ENCODE measurements around the gene CCDC57.
"Not testable (repeated sequence)": the region's sequence is repeated elsewhere in the genome, so short reads cannot be mapped to it uniquely, and the experiment has no call there.

Gene CCDC57, protein sequence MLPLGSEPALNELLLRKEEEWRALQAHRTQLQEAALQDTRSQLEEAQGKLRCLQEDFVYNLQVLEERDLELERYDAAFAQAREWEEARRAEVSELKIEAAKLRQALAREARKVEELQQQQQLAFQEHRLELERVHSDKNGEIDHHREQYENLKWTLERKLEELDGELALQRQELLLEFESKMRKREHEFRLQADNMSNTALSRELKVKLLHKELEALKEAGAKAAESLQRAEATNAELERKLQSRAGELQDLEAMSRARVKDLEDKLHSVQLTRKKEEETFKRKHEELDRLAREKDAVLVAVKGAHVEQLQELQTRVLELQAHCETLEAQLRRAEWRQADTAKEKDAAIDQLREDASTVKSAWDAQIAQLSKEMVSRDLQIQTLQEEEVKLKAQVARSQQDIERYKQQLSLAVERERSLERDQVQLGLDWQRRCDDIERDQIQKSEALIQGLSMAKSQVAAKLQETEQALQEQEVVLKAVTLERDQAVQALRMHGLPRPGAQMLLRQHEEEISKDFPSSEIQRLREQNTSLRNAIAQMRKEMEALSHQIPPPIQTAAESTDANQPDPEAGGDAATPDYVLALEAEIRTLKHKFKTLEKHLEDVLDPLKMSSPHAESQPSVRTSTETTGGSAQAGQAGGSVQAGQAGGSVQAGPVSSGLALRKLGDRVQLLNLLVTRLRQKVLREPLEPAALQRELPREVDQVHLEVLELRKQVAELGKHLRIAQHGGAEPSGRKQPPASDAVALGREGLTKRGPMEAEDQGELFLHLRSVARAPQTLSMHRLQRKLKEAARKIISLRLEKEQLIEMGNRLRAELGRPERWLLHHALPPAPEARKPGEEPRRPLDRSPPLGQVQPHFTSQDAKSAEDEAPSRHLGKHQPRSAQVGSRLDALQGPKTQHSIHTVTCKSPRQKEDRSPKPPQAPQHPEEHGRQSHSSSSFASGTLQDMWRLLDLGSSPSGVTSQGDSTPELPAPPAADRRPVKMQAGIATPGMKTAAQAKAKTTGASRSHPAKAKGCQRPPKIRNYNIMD

GRCh38 chr17:82212331-82213250, at the start of gene CCDC57:
Gene CCDC57, minus strand, starts transcription at chr17:82212842. Its CDS starts 10,898 bp downstream, at chr17:82201944.
- DNase-seq, result peak; percentile 79

DNA sequence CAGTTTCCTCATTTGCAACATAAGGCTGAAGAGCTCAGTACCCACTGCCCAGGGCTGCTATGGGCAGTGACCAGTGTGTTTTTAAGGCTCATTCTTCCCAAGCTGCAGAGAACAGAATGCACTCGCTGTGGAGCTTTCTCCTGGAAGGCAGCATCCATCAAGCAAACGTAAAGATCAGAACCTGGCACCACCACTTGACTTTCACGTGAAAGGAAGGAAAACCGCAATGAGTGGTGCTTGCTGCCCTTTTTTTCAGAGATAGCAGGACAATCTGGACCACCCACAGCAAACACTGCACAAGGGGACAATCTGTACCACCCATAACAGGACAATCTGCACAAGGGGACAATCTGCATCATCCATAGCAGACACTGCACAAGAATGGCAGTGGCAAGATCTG, 49.7 kb upstream of the CCDC57 start:
- DNase-seq, result no peak

DNA sequence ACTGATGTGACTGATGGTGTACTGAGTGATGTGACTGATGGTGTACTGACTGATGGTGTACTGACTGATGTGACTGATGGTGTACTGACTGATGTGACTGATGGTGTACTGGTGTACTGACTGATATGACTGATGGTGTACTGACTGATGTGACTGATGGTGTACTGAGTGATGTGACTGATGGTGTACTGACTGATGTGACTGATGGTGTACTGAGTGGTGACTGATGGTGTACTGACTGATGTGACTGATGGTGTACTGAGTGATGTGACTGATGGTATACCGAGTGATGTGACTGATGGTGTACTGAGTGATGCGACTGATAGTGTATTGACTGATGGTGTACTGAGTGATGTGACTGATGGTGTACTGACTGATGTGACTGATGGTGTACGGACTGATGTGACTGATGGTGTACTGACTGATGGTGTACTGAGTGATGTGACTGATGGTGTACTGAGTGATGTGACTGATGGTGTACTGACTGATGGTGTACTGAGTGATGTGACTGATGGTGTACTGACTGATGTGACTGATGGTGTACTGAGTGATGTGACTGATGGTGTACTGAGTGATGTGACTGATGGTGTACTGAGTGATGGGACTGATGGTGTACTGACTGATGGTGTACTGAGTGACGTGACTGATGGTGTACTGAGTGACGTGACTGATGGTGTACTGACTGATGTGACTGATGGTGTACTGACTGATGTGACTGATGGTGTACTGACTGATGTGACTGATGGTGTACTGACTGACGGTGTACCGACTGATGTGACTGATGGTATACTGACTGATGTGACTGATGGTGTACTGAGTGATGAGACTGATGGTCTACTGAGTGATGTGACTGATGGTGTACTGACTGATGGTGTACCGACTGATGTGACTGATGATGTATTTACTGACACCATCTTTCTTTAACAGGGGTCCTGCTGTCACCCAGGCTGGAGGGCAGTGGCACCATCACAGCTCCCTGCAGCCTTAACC, 47.6 kb upstream of the CCDC57 start:
- not testable (repeated sequence) for DNase-seq

GRCh38 chr17:82258555-82258954, 45.9 kb upstream of the CCDC57 start:
- DNase-seq, result no peak

DNA sequence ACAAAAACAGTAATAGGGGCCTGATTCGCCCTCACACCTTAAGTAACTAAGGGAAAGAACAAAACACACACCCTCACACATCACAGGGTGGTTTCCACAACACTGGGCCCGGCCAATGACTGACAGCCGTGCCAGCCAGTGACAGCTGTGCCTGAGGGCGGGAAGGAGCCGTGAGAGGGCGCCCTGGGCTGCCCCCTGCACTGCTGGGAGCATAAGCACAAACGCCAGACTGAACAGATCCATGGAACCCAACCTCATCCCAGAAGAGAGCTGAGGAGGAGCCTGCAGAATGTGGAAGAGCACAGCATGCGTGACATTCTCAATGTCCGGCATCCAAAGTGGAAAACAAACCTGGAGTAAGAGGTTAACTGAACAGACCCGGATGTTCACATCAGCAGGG, 44.8 kb upstream of the CCDC57 start:
- DNase-seq, result no peak

GRCh38 chr17:82256242-82256885, 43.7 kb upstream of the CCDC57 start:
- DNase-seq, result no peak

GRCh38 chr17:82255402-82255972, 42.8 kb upstream of the CCDC57 start:
- DNase-seq, result no peak

- DNase-seq, result not testable (repeated sequence)
Observed at GRCh38 chr17:82254746-82255145, 42.1 kb upstream of the CCDC57 start.

- DNase-seq, result not testable (repeated sequence)
Observed at GRCh38 chr17:82254096-82254495, 41.5 kb upstream of the CCDC57 start.

DNA sequence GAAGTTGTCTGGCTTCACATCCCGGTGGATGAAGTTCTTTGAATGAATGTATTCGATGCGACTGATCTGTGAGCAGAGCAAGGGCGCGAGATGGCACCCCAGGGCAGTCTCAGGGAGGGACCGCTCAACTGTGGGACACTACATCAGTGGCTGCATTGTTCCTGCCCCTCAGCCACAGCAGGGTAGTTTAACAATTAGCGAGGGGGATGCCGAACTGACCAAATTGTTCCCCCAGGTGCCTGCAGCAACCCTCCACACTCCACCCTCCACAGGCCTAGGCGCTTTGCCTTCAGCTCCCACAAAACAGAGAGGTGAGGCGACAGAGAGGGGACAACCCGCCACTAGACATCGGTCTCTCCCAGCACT, 40.5 kb upstream of the CCDC57 start:
- no peak for DNase-seq

GRCh38 chr17:82252511-82253178, 40.0 kb upstream of the CCDC57 start:
- no peak for DNase-seq

DNA sequence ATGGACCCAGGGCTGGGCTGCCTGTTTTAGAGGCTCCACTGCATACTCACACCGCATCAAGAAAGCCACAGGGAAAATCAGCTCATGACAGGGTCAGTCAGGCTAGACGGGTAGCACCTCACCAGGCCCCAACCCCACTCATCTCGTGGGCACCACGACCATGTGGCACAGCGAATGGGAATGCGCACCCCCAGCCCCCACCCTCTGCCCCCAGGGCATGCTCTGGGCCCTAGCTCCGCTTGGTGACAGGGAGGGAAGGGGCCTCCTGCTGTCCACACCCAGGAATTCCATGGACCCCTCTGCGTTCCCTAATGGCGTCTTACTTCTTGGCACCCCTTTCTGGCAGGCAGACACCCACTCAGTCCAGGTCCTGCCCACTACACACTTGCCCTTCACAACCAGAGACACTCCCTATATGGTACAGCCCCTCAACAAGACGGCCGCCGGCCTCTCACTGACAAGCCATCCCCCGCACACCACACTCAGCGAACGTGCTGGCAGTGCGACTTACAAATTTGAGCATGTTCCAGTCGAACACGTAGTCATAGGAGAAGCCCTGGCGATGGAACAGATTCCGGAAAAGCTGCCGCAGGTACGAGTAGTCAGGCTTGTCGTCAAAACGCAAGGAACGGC, 38.3 kb upstream of the CCDC57 start:
- DNase-seq, result no peak

DNA sequence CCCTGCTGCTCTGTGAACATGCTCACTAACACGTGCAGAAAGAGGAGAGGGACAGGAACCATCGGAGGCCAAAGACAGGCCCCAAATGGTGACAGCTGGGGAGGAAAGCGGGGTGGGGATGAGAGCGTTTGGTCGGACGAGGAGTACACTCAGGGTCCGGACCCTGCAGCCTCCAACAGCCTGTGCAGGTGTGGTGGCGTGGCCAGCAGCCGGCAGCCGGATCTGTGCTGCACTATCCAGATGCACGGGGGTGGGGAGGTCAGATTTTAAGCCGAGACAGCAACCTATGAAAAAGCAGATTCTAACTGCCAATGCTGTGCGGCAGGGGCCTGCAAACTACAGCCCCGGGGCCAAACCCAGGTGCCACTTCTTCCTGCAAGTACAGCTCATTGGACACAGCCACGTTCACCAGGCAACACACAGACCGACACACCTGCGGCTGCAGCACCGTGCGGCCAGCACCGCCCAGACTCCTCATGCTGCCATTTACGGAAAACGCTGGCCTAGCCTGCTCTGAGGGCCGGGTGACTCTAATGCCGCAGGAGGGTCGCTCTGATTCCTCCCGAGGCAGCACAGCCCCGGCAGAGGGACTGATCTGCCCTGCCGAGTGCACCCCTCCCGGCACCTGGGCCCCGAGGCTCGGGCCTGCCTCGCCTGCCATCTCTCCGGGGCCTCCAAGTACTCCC, 37.4 kb upstream of the CCDC57 start:
- DNase-seq, result no peak

- no peak for DNase-seq
Observed at GRCh38 chr17:82248815-82249674, 36.4 kb upstream of the CCDC57 start.

DNA sequence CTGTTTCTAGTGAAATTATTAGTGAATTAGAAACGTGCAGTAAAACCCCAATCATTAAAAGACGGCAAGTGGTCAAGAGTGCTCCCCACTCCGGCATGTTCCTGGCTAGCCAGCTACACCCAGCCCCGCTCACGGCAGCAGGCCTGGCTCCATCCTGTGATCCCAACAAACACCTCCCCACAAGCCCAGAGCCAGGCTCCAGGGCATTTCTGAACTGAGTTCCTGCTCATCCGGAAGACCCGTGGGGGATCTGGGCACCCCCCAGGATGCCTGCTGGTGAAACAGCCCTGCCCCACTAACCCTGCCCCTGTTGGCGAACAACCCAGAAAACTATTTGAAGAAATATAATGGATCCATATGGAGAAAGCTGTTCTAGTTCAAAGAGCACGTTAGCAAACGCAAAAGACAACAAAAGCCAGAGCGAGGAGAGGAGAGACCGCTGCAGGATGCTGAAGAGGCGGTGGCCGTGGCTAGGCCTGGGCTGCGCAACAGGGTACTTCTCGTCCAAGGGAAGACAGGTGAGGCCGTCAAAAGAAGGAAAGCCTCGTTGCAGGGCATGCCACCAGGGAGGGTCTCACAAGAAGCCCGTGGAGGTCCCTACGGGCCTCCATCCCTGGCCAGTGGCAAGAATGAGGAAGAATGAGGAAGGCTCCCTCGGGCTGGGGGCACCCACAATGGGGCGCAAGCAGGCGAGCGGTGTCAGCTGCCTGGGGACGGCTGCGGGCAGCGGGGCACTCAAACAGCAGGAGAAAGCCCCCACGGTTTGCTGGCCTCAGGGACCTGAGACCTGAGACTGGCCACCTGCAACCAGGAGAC, 35.4 kb upstream of the CCDC57 start:
- no peak for DNase-seq

- no peak for DNase-seq
Observed at GRCh38 chr17:82247182-82247823, 34.7 kb upstream of the CCDC57 start.
